H1 (cell line): ENCODE data around the gene TARP.
"Not testable (repeated sequence)": the region's sequence is repeated elsewhere in the genome, so short reads cannot be mapped to it uniquely, and the experiment has no call there.

Source experiments
- CTCF ChIA-PET: fragments of 300-600 bp; sonication (Branson Sonifier 250); formaldehyde crosslinking; loops from one replicate; lab custom pipeline; 2021; ENCODE audit not compliant: partially characterized antibody; lab: Charles Lee
- POLR2A ChIA-PET: fragments of 300-600 bp; sonication (Branson Sonifier 250); formaldehyde crosslinking; loops from one replicate; lab custom pipeline; 2021; ENCODE audit warnings: inconsistent platforms; ENCODE audit not compliant: partially characterized antibody; lab: Charles Lee
- DNase-seq, 2 experiments: peaks; one replicate each; pipeline versions ENCODE4 v3.0.0 to v3.0.0-alpha.2; 2010 to 2022; ENCODE audit warnings: low spot score in 2 of 2, low read depth in 1 of 2, mixed read lengths in 1 of 2
- FAIRE-seq: peaks from 2 replicates; lab custom pipeline; 2011; peaks lifted over from hg19 to GRCh38; lab: Jason Lieb, UNC
- H2AFZ ChIP-seq: 2 replicates; pipeline ENCODE4 v1.8.1; 2012; ENCODE audit warnings: low read length, inconsistent platforms
- H2AK5ac ChIP-seq: 2 replicates; pipeline ENCODE4 v1.6.1; 2013; ENCODE audit warnings: low read depth, low read length
- H2BK120ac ChIP-seq: replicated peaks from 2 replicates; pipeline ENCODE3; 2013; ENCODE audit warnings: low read depth, low read length, inconsistent platforms
- H2BK12ac ChIP-seq: 2 replicates; pipeline ENCODE4 v1.6.1; 2013; ENCODE audit warnings: low read depth, low read length
- H2BK15ac ChIP-seq: 2 replicates; pipeline ENCODE4 v1.6.1; 2013; ENCODE audit warnings: low read length
- H2BK20ac ChIP-seq: 2 replicates; pipeline ENCODE4 v1.6.1; 2013; ENCODE audit warnings: low read length
- H2BK5ac ChIP-seq: 2 replicates; pipeline ENCODE4 v1.6.1; 2013; ENCODE audit warnings: low read depth, low read length
- H3K14ac ChIP-seq: 2 replicates; pipeline ENCODE4 v1.6.1; 2013; ENCODE audit warnings: inconsistent platforms; ENCODE audit not compliant: insufficient read length
- H3K18ac ChIP-seq: 2 replicates; pipeline ENCODE4 v1.6.1; 2013; ENCODE audit warnings: low read length; ENCODE audit errors: extremely low read depth
- H3K23ac ChIP-seq: 2 replicates; pipeline ENCODE4 v1.6.1; 2013; ENCODE audit warnings: inconsistent platforms; ENCODE audit not compliant: insufficient read length
- H3K23me2 ChIP-seq: 2 replicates; pipeline ENCODE4 v1.6.1; 2013; ENCODE audit warnings: low read depth, low read length
- H3K27ac ChIP-seq: 2 replicates; pipeline ENCODE4 v1.6.1; 2011; ENCODE audit warnings: low read depth, low read length, inconsistent platforms
- H3K27me3 ChIP-seq, 4 experiments: replicated peaks in 1 of 4; 1 replicate in 1 of 4; 2 replicates in 3 of 4; pipeline versions ENCODE4 v1.6.1 to v1.8.1; 2011 to 2013; ENCODE audit warnings: low read length in 3 of 4, mild to moderate bottlenecking in 3 of 4, inconsistent platforms in 2 of 4, mixed read lengths in 2 of 4, moderate library complexity in 1 of 4; ENCODE audit not compliant: control insufficient read depth in 3 of 4, insufficient read depth in 3 of 4; ENCODE audit errors: extremely low read depth in 1 of 4
- H3K36me3 ChIP-seq, 4 experiments: 2 replicates each; pipeline versions ENCODE4 v1.6.1 to v1.8.1; 2011 to 2013; ENCODE audit warnings: mild to moderate bottlenecking in 4 of 4, low read length in 3 of 4, moderate library complexity in 2 of 4, control low read depth in 1 of 4, inconsistent platforms in 1 of 4; ENCODE audit not compliant: insufficient read depth in 4 of 4, control insufficient read depth in 2 of 4
- H3K4ac ChIP-seq: replicated peaks from 2 replicates; pipeline ENCODE3; 2013; ENCODE audit warnings: low read length, low read depth, mixed read lengths, inconsistent platforms; ENCODE audit not compliant: insufficient read length
- H3K4me1 ChIP-seq, 4 experiments: replicated peaks in 1 of 4; 1 replicate in 1 of 4; 2 replicates in 3 of 4; pipeline versions ENCODE4 v1.6.1 to v1.8.1; 2011 to 2013; ENCODE audit warnings: low read length in 3 of 4, inconsistent platforms in 2 of 4, mixed read lengths in 1 of 4; ENCODE audit not compliant: insufficient read depth in 4 of 4, control insufficient read depth in 3 of 4
- H3K4me2 ChIP-seq, 2 experiments: 2 replicates each; pipeline versions ENCODE4 v1.6.1 to v1.8.1; 2011 to 2013; ENCODE audit warnings: low read depth in 2 of 2, low read length in 2 of 2, control low read depth in 1 of 2, inconsistent platforms in 1 of 2, mild to moderate bottlenecking in 1 of 2; ENCODE audit not compliant: insufficient read depth in 1 of 2
- H3K4me3 ChIP-seq, 4 experiments: fragments of 200-600, 300-600 bp in 1 of 4; sonication (generic), shearing (Covaris generic), sonication (Bioruptor Twin) in 1 of 4; 2 replicates each; pipeline versions ENCODE4 v1.5.1 to v1.8.1; 2011 to 2016; ENCODE audit warnings: low read length in 4 of 4, low read depth in 3 of 4, control low read depth in 2 of 4, inconsistent platforms in 2 of 4, mild to moderate bottlenecking in 2 of 4, mixed read lengths in 1 of 4, moderate library complexity in 1 of 4; ENCODE audit not compliant: insufficient read depth in 2 of 4; ENCODE audit errors: extremely low read depth in 1 of 4
- H3K56ac ChIP-seq: replicated peaks from 2 replicates; pipeline ENCODE3; 2013; ENCODE audit warnings: low read depth, mild to moderate bottlenecking, mixed read lengths, low read length, inconsistent platforms; ENCODE audit not compliant: insufficient read length
- H3K79me1 ChIP-seq: 2 replicates; pipeline ENCODE4 v1.6.1; 2013; ENCODE audit warnings: low read depth, low read length, control low read depth
- H3K79me2 ChIP-seq, 2 experiments: 2 replicates each; pipeline versions ENCODE4 v1.6.1 to v1.8.1; 2012 to 2013; ENCODE audit warnings: low read length in 2 of 2, mild to moderate bottlenecking in 2 of 2, inconsistent platforms in 1 of 2; ENCODE audit not compliant: insufficient read depth in 2 of 2, control insufficient read depth in 1 of 2
- H3K9ac ChIP-seq, 4 experiments: replicated peaks in 1 of 4; 1 replicate in 1 of 4; 2 replicates in 3 of 4; pipeline versions ENCODE4 v1.6.1 to v1.8.1; 2011 to 2013; ENCODE audit warnings: low read depth in 3 of 4, low read length in 3 of 4, control low read depth in 2 of 4, mild to moderate bottlenecking in 2 of 4, moderate library complexity in 2 of 4, inconsistent platforms in 1 of 4; ENCODE audit errors: extremely low read depth in 1 of 4
- H3K9me3 ChIP-seq, 2 experiments: 2 replicates each; pipeline versions ENCODE4 v1.6.1 to v1.8.1; 2012 to 2013; ENCODE audit warnings: mild to moderate bottlenecking in 2 of 2, moderate library complexity in 2 of 2, control low read depth in 1 of 2, inconsistent platforms in 1 of 2, low read depth in 1 of 2, low read length in 1 of 2, mixed read lengths in 1 of 2; ENCODE audit not compliant: insufficient read depth in 2 of 2
- H4K20me1 ChIP-seq, 2 experiments: replicated peaks in 1 of 2; 2 replicates each; pipeline versions ENCODE3 to v1.8.1; 2011 to 2013; ENCODE audit warnings: inconsistent platforms in 2 of 2, low read length in 2 of 2, mild to moderate bottlenecking in 1 of 2; ENCODE audit not compliant: insufficient read depth in 2 of 2, control insufficient read depth in 1 of 2
- H4K5ac ChIP-seq: 2 replicates; pipeline ENCODE4 v1.6.1; 2013; ENCODE audit warnings: low read length, low read depth, mixed read lengths, inconsistent platforms; ENCODE audit not compliant: insufficient read length
- H4K8ac ChIP-seq: 2 replicates; pipeline ENCODE4 v1.8.0; 2013; ENCODE audit warnings: mild to moderate bottlenecking, moderate library complexity, low read length, inconsistent platforms; ENCODE audit not compliant: insufficient read depth; ENCODE audit errors: extremely low read depth
- H4K91ac ChIP-seq: replicated peaks from 2 replicates; pipeline ENCODE3; 2013; ENCODE audit warnings: low read length, mixed read lengths, inconsistent platforms; ENCODE audit not compliant: insufficient read length
- WGBS, 2 experiments: shearing (Covaris generic) in 1 of 2; methylation state at CpG; one replicate each; pipeline versions ENCODE4 v1.1.6 to v1.1.7; 2013 to 2015; ENCODE audit warnings: low lambda C conversion rate in 2 of 2, mixed read lengths in 2 of 2, inconsistent platforms in 1 of 2, low coverage in 1 of 2, missing lambda C conversion rate in 1 of 2; ENCODE audit not compliant: insufficient replicate concordance in 2 of 2, insufficient coverage in 1 of 2, insufficient read length in 1 of 2; ENCODE audit errors: extremely low coverage in 1 of 2, missing lambda C conversion rate in 1 of 2; 5-methylcytosine and 5-hydroxymethylcytosine counted together

TARP gene

DNA sequence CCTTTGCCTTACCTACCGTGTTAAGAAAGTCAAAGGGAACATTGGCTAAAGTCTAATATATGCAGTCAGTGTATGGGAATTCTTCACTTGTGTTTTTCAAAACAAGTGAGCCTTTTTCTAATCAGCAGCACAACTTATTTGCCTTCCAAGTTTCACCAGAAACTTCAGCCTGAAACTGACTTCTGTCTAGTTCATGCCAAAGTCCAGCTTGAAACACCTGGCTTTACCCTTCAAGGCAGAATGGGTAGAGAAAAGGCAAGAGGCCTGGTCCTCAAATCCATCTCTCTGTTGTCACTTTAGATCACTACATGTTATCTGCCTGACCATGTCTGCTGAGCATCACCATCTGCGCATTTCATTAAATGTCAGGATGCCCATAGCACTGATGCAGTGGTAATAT is 3.0 kb downstream of the TARP start:
- H3K9ac ChIP-seq, H2BK120ac ChIP-seq, H3K4ac ChIP-seq, H3K4me2 ChIP-seq, H2BK15ac ChIP-seq, DNase-seq, H3K4me3 ChIP-seq, H3K27me3 ChIP-seq, H3K56ac ChIP-seq, H3K23ac ChIP-seq, H4K20me1 ChIP-seq, H3K79me1 ChIP-seq, H4K5ac ChIP-seq, H4K8ac ChIP-seq, H3K14ac ChIP-seq, H2AFZ ChIP-seq, H2BK12ac ChIP-seq, H3K18ac ChIP-seq, H3K23me2 ChIP-seq, H3K36me3 ChIP-seq, H3K4me1 ChIP-seq, H3K9me3 ChIP-seq, H3K27ac ChIP-seq, H4K91ac ChIP-seq, H3K79me2 ChIP-seq, POLR2A ChIA-PET, H2BK5ac ChIP-seq, H2AK5ac ChIP-seq, H2BK20ac ChIP-seq: not testable (repeated sequence)
- CTCF ChIA-PET = interaction anchor here (0.8 to 1.3 kb wide), 3 partner anchors 54 to 89 kb away, joined by 3 to 4 read pairs (median 4); no protein-coding TSS in a partner anchor
- peak; percentile 82 for FAIRE-seq
- WGBS, 2 experiments = 86% methylated on average over 1 of the region's 2 CpGs; no CpG with 5 or more reads in 1 of the 2 experiments

DNA sequence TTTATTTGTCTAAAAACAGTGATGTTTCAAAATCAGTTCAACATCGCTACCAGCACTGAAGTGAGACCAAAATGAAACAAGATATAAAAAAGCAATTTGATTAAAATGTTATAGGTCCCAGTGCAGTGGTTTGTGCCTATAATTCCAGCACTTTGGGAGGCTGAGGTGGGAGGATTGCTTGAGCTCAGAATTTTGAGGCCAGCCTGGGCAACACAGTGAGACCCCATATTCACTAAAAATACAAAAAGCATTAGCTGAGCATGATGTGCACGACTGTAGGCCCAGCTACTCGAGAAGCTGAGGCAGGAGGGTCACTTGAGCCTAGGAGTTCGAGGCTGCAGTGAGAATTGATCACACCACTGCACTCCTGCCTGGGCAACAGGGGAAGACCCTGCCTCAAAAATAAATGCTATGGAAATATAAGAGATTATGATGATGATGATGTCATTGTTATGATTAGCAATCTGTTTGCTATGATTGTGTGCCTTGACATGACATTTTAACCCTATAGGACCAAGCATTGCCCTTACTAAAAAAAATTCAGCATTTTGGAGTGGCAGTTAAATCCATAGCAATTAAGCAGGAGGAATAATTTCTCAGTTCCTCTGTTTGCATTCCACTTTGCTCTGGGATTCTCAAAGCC is 3.6 kb downstream of the TARP start:
- H2BK12ac ChIP-seq, POLR2A ChIA-PET, H3K27ac ChIP-seq, H3K4me2 ChIP-seq, H2BK20ac ChIP-seq, H3K56ac ChIP-seq, H2BK15ac ChIP-seq, H3K9ac ChIP-seq, H3K9me3 ChIP-seq, H3K79me2 ChIP-seq, H3K14ac ChIP-seq, H3K27me3 ChIP-seq, H4K5ac ChIP-seq, H3K18ac ChIP-seq, H3K4me3 ChIP-seq, H3K4ac ChIP-seq, H2AK5ac ChIP-seq, H3K4me1 ChIP-seq, H4K20me1 ChIP-seq, H2BK120ac ChIP-seq, H3K23ac ChIP-seq, H3K36me3 ChIP-seq, DNase-seq, H2AFZ ChIP-seq, H2BK5ac ChIP-seq, H3K79me1 ChIP-seq, H3K23me2 ChIP-seq, H4K8ac ChIP-seq, H4K91ac ChIP-seq: not testable (repeated sequence)
- WGBS, 2 experiments = 95% methylated on average over 4 of the region's 4 CpGs; no CpG with 5 or more reads in 1 of the 2 experiments
- FAIRE-seq = peak; percentile 52
- CTCF ChIA-PET = interaction anchor here (1.3 kb wide), 1 partner anchor 54 kb away, joined by 3 read pairs; no protein-coding TSS in a partner anchor
